GM12891 (cell line): ENCODE data around the gene CZIB.

Experiments
- PAX5 ChIP-seq: IDR thresholded peaks from 2 replicates; pipeline ENCODE4 v1.6.1; 2011; ENCODE audit warnings: low read length, moderate library complexity, mild to moderate bottlenecking; ENCODE audit not compliant: insufficient read depth, severe bottlenecking
- POLR2A ChIP-seq: IDR thresholded peaks from 2 replicates; pipeline ENCODE4 v1.6.1; 2011; ENCODE audit warnings: low read depth, low read length, control low read depth
- POLR2AphosphoS5 ChIP-seq: IDR thresholded peaks from 2 replicates; pipeline ENCODE4 v1.6.1; 2011; ENCODE audit warnings: low read depth, low read length, control low read depth
- POU2F2 ChIP-seq: IDR thresholded peaks from 2 replicates; pipeline ENCODE4 v1.6.1; 2011; ENCODE audit warnings: low read depth, mild to moderate bottlenecking, control low read depth, low read length, moderate library complexity
- SPI1 ChIP-seq: IDR thresholded peaks from 2 replicates; pipeline ENCODE4 v1.6.1; 2011; ENCODE audit warnings: low read depth, low read length, control low read depth
- TAF1 ChIP-seq: IDR thresholded peaks from 2 replicates; pipeline ENCODE4 v1.6.1; 2011; ENCODE audit warnings: low read depth, low read length, control low read depth

DNA sequence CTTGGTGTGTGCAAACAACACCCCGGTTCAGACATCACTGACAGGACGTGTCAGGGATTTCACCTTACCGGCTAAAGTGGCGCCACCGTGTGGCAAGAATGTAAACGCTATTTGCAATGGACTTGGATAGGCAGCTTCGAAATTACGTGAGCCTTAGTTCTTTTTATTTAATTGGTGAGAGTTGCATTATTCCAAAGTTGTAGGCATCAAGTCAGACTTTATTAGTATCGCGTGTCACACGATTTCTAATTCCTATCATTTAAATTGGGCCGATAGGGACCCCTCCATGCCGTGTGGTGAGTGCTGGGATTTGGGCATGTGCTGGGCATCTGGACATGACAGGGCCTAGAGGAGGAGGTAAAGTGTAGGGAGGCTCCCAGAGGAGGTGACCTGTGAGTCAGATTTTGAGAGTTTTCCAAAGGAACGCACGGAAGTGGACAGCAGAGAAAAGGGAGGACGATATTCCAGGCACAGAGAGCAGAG lies 38.3 kb downstream of the CZIB start:
- TF ChIP-seq POLR2A, result no peak
- no peak for TF ChIP-seq POLR2AphosphoS5
- no peak for TF ChIP-seq POU2F2
- no peak for TF ChIP-seq SPI1
- no peak for TF ChIP-seq PAX5
- TF ChIP-seq TAF1, result no peak
